K562 (cell line): ENCODE data around the gene DPH1. TPM values are rescaled to one million over a fixed set of nuclear protein-coding genes. Genes with fewer than 3 reads are reported as not detected.
A peak's percentile ranks its signal among the peaks of the same experiment; 100 is the strongest.
"Not testable (repeated sequence)": the region's sequence is repeated elsewhere in the genome, so short reads cannot be mapped to it uniquely, and the experiment has no call there.

Source experiments
- ATAC-seq: fragments of 200-7000 bp; cut with Tn5 transposase; 3 replicates; pipeline ENCODE4 v1.9.1; 2020; ENCODE audit warnings: moderate library complexity
- BruUV-seq: library from RNA; stranded (reverse); fragments of 400-500 nt; replicated peaks from 2 replicates; lab custom pipeline; 2021; lab: Mats Ljungman, UMichigan
- CTCF ChIA-PET: fragments of 300-600 bp; formaldehyde crosslinking; extraction: SDS; loops from one replicate; lab custom pipeline; 2021; ENCODE audit warnings: low intra/inter-chr PET ratio; lab: Yijun Ruan, JAX
- POLR2A ChIA-PET: fragments of 300-600, 350-650 bp; sonication (Branson Sonifier 250); formaldehyde crosslinking; extraction: SDS; loops from one replicate; lab custom pipeline; 2021; ENCODE audit warnings: antibody characterized with exemption, inconsistent platforms; lab: Yijun Ruan, JAX
- DNase-seq, 4 experiments: peaks; one replicate each; pipeline versions ENCODE4 v3.0.0 to v3.0.0-alpha.2; 2011 to 2018; ENCODE audit warnings: low spot score in 3 of 4, mixed read lengths in 3 of 4; ENCODE audit errors: extremely low read depth in 1 of 4
- FAIRE-seq: peaks from 2 replicates; lab custom pipeline; 2011; peaks lifted over from hg19 to GRCh38; lab: Jason Lieb, UNC
- H2AFZ ChIP-seq: 2 replicates; pipeline ENCODE4 v1.6.0; 2011; ENCODE audit warnings: low read depth, low read length, control low read depth, inconsistent platforms
- H3K27ac ChIP-seq: fragments of 200-600 bp; 3 replicates; pipeline ENCODE4 v1.8.0; 2011; ENCODE audit warnings: low read depth, mild to moderate bottlenecking, control low read depth, inconsistent platforms, low read length, moderate library complexity, mixed read lengths; ENCODE audit errors: extremely low read depth
- H3K27me3 ChIP-seq, 2 experiments: fragments of 300-600 bp in 1 of 2; 2 replicates in 1 of 2; 3 replicates in 1 of 2; pipeline versions ENCODE4 v1.6.0 to v1.8.0; 2011; ENCODE audit warnings: inconsistent platforms in 2 of 2, low read length in 2 of 2, mild to moderate bottlenecking in 1 of 2, mixed read lengths in 1 of 2, moderate library complexity in 1 of 2; ENCODE audit not compliant: control insufficient read depth in 2 of 2, insufficient read depth in 2 of 2
- H3K36me3 ChIP-seq: fragments of 300-600 bp; 3 replicates; pipeline ENCODE4 v1.8.0; 2011; ENCODE audit warnings: mild to moderate bottlenecking, low read length, inconsistent platforms; ENCODE audit not compliant: control insufficient read depth, insufficient read depth
- H3K4me1 ChIP-seq, 2 experiments: fragments of 200-600 bp in 1 of 2; replicated peaks in 1 of 2; 2 replicates in 1 of 2; 3 replicates in 1 of 2; pipeline versions ENCODE4 v1.5.1 to v1.8.0; 2011; ENCODE audit warnings: inconsistent platforms in 2 of 2, low read length in 2 of 2, mild to moderate bottlenecking in 1 of 2, mixed read lengths in 1 of 2, moderate library complexity in 1 of 2; ENCODE audit not compliant: control insufficient read depth in 2 of 2, insufficient read depth in 2 of 2
- H3K4me2 ChIP-seq: 2 replicates; pipeline ENCODE4 v1.6.1; 2011; ENCODE audit warnings: low read length, control low read depth, inconsistent platforms, mixed read lengths; ENCODE audit not compliant: insufficient read depth
- H3K4me3 ChIP-seq: fragments of 200-600 bp; sonication (generic), shearing (Covaris generic); 2 replicates; pipeline ENCODE4 v1.5.1; 2016; ENCODE audit warnings: control low read depth, inconsistent platforms
- H3K79me2 ChIP-seq: fragments of 200-600 bp; 3 replicates; pipeline ENCODE4 v1.8.0; 2011; ENCODE audit warnings: low read length, inconsistent platforms; ENCODE audit not compliant: control insufficient read depth, insufficient read depth
- H3K9ac ChIP-seq, 2 experiments: 2 replicates each; pipeline versions ENCODE4 v1.6.0 to v1.6.1; 2011; ENCODE audit warnings: low read depth in 2 of 2, low read length in 2 of 2, control low read depth in 1 of 2, inconsistent platforms in 1 of 2, mild to moderate bottlenecking in 1 of 2, mixed read lengths in 1 of 2; ENCODE audit not compliant: insufficient read depth in 1 of 2
- H3K9me1 ChIP-seq: one replicate; pipeline ENCODE4 v1.6.0; 2011; ENCODE audit warnings: inconsistent platforms, mild to moderate bottlenecking, low read length, moderate library complexity; ENCODE audit not compliant: control insufficient read depth, insufficient read depth
- H3K9me3 ChIP-seq: replicated peaks from 2 replicates; pipeline ENCODE4 v1.5.1; 2011; ENCODE audit warnings: low read depth, low read length, inconsistent platforms; ENCODE audit not compliant: control insufficient read depth, insufficient read depth
- H4K20me1 ChIP-seq: replicated peaks from 2 replicates; pipeline ENCODE4 v1.6.1; 2011; ENCODE audit warnings: low read length, inconsistent platforms, mixed read lengths; ENCODE audit not compliant: control insufficient read depth, insufficient read depth
- ARID3B ChIP-seq: fragments of 250-450 bp; sonication (Bioruptor Pico); IDR thresholded peaks from 2 replicates; pipeline ENCODE4 v1.4.0; 2020; ENCODE audit warnings: borderline replicate concordance
- CREB5 ChIP-seq: fragments of 250-450 bp; sonication (Bioruptor Pico); IDR thresholded peaks from 2 replicates; pipeline ENCODE4 v1.5.0; 2020; ENCODE audit warnings: mild to moderate bottlenecking
- MNT ChIP-seq, 2 experiments: fragments of 450-650 bp; conservative IDR thresholded peaks; 2 replicates each; pipeline ENCODE4 v1.6.1; 2017; ENCODE audit warnings: mild to moderate bottlenecking in 2 of 2, moderate library complexity in 2 of 2
- RBM14 ChIP-seq: fragments of 200-400 bp; formaldehyde crosslinking; IDR thresholded peaks from 2 replicates; pipeline ENCODE4 v1.6.1; 2018; ENCODE audit warnings: low read depth, mild to moderate bottlenecking, low read length, moderate library complexity, borderline replicate concordance; ENCODE audit not compliant: insufficient read depth
- ZNF316 ChIP-seq: fragments of 450-650 bp; IDR thresholded peaks from 2 replicates; pipeline ENCODE4 v1.6.1; 2016
- WGBS: fragments of 100-300 bp; shearing (Covaris generic); methylation state at CpG from one replicate; pipeline ENCODE4 v1.1.6; 2016; ENCODE audit warnings: low coverage, mixed read lengths; ENCODE audit not compliant: insufficient coverage; ENCODE audit errors: missing lambda C conversion rate; 5-methylcytosine and 5-hydroxymethylcytosine counted together
- in situ Hi-C: fragments of 300-500 bp; cut with MboI; formaldehyde crosslinking; loops from 4 replicates; pipeline ENCODE4 v1.15.0; 2018; ENCODE audit warnings: inconsistent platforms, mixed read lengths
- intact Hi-C: fragments of 100-400 bp; cut with micrococcal nuclease; formaldehyde crosslinking; loops from 2 replicates; pipeline ENCODE4 v1.14.2; 2022
- polyA plus RNA-seq, 8 experiments: library from polyadenylated mRNA; depleted of rRNA in 4 of 8; stranded (reverse) in 5 of 8; unstranded in 3 of 8; fragments of >200 nt; fragmentation: Nextera tagmentation in 2 of 8; fragmentation: Illumina TruSeq in 1 of 8; extraction: Ambion mirVana in 2 of 8; extraction: Trizol in 1 of 8; gene quantifications; 2 replicates each; pipeline versions ENCODE4 v1.2.1 to v1.2.3, GENCODE V29; 2011 to 2014; ENCODE audit warnings: inconsistent platforms in 1 of 8, missing spikeins in 1 of 8
- total RNA-seq, 7 experiments: library from RNA; depleted of rRNA in 6 of 7; stranded (reverse); fragments of >200 nt in 6 of 7; fragmentation: Illumina TruSeq in 2 of 7; extraction: Trizol in 2 of 7; gene quantifications; 2 replicates each; pipeline versions ENCODE4 v1.2.1 to v1.2.3, GENCODE V29; 2011 to 2021; ENCODE audit warnings: low replicate concordance in 1 of 7

Gene DPH1
- total and polyA plus RNA-seq, 9 of the 15 experiments (the other 6 are each of a cell fraction or from before 2014, with no cell fraction given) = 0.42 to 40.6 (median 20.2) TPM

- Histone ChIP-seq H2AFZ (no peak overlapping the region), H3K79me2 (no peaks in the 10 kb centered on the region), H3K4me2 (no peak overlapping the region), H3K36me3 (no peaks in the 10 kb centered on the region), H3K9me3 (no peaks in the 10 kb centered on the region), H3K4me3 (no peak overlapping the region), H3K4me1 (peaks cover 0 to 7% of the 10 kb centered on the region in 2 experiments; a peak in 2 of 5 replicates), H3K9ac (no peak overlapping the region), H3K27me3 (peaks cover 20 to 54% of the 10 kb centered on the region in 2 experiments), H3K27ac (no peak overlapping the region), H4K20me1 (0 out of 2 replicates have a peak, but pooled peaks cover 2% of the 10 kb centered on the region), H3K9me1 (no peaks in the 10 kb centered on the region)
- FAIRE-seq (no peak), ATAC-seq (no peak), DNase-seq (no peak)
- BruUV-seq = no TSS peak
- in situ Hi-C loops = no loop called here
- POLR2A ChIA-PET = no interaction called here
- TF ChIP-seq CREB5 (CRISPR knock-in tag) (no peak), ARID3B (CRISPR knock-in tag) (no peak), ZNF316 (peak; percentile 35; the same call in 1 of the 2 replicates), RBM14 (no peak), MNT (conservative IDR thresholded peaks at IDR 0.05) (no peak)
- WGBS = 17% methylated on average over 2 of the region's 4 CpGs
- intact Hi-C loops = no loop called here
- CTCF ChIA-PET = no interaction called here
These were observed 17.5 kb upstream of the DPH1 start for GRCh38 chr17:2012499-2012898.

- ATAC-seq, H3K9me3 ChIP-seq, H2AFZ ChIP-seq, FAIRE-seq, POLR2A ChIA-PET, H3K4me1 ChIP-seq, in situ Hi-C loops, intact Hi-C loops, H3K9me1 ChIP-seq, H3K79me2 ChIP-seq, CTCF ChIA-PET, H3K36me3 ChIP-seq, H3K9ac ChIP-seq, H4K20me1 ChIP-seq, H3K4me3 ChIP-seq, H3K4me2 ChIP-seq, BruUV-seq, H3K27ac ChIP-seq, DNase-seq: not testable (repeated sequence)
- 0% methylated on average over 4 of the region's 6 CpGs for WGBS
- H3K27me3 ChIP-seq = peaks cover 24 to 62% of the 10 kb centered on the region in 2 experiments
These were observed 16.5 kb upstream of the DPH1 start for GRCh38 chr17:2013220-2013993.
